GM19025 (cell line): ENCODE measurements around the gene MKNK2.
"Not testable (repeated sequence)": the region's sequence is repeated elsewhere in the genome, so short reads cannot be mapped to it uniquely, and the experiment has no call there.

Experiments
- ATAC-seq: cut with Tn5 transposase; IDR thresholded peaks from one replicate; pipeline ENCODE4 v1.9.1; 2021; ENCODE audit warnings: mild to moderate bottlenecking, low read depth, moderate library complexity; ENCODE audit not compliant: unreplicated experiment

The MKNK2 gene

GRCh38 chr19:2050991-2051772 lies at the start of gene MKNK2:
TSS of gene MKNK2 (minus strand) at chr19:2051244. CDS start at chr19:2050851, 393 bp downstream.
- ATAC-seq: peak; percentile 51

DNA sequence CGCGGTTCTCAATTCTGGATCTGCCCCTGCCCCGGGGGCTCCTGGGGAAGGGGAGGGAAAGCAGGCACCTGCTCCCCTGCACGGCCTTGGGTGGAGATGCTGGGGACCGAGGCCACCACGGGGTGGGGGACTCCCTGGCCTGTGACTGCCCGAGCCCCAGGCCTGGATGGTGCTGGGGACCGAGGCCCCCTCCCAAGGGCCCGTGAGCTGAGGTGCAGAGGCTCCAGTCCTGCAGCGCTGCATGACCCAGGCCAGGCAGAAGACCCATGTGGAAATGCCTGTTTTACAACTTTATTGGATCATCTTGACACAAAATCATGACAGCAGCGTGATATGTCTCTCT lies 49.6 kb upstream of the MKNK2 start:
- ATAC-seq: no peak

- no peak for ATAC-seq
Measured at GRCh38 chr19:2099937-2100718, 49.1 kb upstream of the MKNK2 start.

GRCh38 chr19:2099054-2099501 lies 48.0 kb upstream of the MKNK2 start:
- no peak for ATAC-seq

GRCh38 chr19:2097886-2098327 lies 46.9 kb upstream of the MKNK2 start:
- ATAC-seq: no peak

- no peak for ATAC-seq
Measured at GRCh38 chr19:2097203-2097885, 46.3 kb upstream of the MKNK2 start.

- ATAC-seq: peak; percentile 52
Measured at GRCh38 chr19:2096480-2097202, 45.6 kb upstream of the MKNK2 start, which contains the start of gene IZUMO4. TSS of gene IZUMO4 (plus strand) at chr19:2096915. CDS start at chr19:2096946, 31 bp downstream.

- ATAC-seq: peak; percentile 37
Measured at GRCh38 chr19:2096034-2096479, 45.0 kb upstream of the MKNK2 start, which contains the start of gene MOB3A. TSS of gene MOB3A (minus strand) at chr19:2096326. CDS start at chr19:2078560, 17,766 bp downstream.

DNA sequence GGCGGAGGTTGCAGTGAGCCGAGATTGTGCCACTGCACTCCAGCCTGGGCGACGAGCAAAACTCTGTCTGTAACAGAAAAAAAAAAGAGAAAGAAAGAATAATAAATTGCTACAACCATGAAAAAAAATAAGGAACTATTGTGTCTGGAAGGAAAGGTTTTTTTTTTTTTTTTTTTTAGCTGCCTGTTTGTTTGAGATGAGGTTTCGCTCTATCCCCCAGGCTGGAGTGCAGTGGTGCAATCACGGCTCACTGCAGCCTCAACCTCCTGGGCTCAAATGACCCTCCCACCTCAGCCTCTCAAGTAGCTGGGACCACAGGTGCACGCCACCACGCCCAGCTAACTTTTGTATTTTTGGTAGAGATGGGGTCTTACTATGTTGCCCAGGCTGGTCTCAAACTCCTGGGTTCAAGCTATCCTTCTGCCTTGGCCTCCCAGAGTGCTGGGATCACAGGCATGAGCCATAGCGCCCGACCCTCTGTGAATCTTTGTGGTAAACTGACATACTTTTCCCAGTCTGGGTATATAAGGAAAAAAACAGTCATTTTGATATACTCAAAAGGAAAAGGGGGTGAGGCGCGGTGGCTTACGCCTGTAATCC lies 41.0 kb upstream of the MKNK2 start:
- not testable (repeated sequence) for ATAC-seq

DNA sequence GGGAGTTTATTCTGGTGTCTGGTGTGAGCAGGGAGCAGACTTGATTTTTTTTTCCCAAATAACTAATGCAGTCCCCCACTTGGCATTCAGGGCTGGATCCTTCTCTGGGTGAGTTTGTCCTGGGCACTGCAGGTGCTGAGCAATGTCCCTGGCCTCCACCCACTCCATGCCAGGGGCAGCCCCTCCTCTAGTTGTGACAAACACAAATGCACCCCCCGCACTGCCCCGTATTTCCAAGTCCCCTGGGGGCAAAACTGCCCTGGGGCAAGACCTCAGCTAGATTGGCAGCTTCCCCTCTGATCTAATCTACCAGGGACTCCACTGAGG lies 38.6 kb upstream of the MKNK2 start:
- ATAC-seq: no peak

DNA sequence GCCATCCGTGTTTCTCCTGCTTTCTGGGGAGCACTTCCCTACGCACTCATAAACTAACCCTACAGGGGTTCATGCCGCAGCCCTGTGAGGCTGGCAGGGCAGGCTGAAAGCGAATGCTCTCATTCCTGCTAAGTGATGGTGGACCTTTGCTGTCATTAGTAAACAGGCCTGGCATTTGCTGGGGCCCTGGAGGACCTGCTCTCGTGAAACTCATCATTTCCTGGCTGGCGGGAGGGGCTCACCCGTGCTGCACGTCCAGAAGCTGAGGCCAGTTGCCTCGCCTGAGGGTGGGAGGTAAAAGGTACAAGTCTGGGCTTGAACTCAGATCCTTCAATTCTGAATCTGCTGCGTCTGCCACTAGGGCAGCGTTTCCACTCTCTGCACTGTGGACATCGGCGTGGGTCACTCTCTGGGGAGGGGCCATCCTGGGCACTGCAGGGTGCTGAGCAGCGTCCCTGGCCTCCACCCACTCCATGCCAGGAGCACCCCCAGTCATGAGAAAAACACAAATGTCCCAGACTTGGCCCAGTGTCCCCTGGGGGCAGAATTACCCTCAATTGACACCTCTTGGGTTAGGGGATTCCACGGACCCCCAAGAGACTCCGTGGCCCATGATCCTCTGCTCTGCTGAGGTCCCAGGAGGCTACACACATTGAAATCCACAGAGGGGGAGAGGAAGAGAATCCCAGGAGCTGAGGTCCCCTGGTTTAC lies 38.1 kb upstream of the MKNK2 start:
- ATAC-seq: no peak

GRCh38 chr19:2087621-2088100 lies 36.6 kb upstream of the MKNK2 start:
- no peak for ATAC-seq

DNA sequence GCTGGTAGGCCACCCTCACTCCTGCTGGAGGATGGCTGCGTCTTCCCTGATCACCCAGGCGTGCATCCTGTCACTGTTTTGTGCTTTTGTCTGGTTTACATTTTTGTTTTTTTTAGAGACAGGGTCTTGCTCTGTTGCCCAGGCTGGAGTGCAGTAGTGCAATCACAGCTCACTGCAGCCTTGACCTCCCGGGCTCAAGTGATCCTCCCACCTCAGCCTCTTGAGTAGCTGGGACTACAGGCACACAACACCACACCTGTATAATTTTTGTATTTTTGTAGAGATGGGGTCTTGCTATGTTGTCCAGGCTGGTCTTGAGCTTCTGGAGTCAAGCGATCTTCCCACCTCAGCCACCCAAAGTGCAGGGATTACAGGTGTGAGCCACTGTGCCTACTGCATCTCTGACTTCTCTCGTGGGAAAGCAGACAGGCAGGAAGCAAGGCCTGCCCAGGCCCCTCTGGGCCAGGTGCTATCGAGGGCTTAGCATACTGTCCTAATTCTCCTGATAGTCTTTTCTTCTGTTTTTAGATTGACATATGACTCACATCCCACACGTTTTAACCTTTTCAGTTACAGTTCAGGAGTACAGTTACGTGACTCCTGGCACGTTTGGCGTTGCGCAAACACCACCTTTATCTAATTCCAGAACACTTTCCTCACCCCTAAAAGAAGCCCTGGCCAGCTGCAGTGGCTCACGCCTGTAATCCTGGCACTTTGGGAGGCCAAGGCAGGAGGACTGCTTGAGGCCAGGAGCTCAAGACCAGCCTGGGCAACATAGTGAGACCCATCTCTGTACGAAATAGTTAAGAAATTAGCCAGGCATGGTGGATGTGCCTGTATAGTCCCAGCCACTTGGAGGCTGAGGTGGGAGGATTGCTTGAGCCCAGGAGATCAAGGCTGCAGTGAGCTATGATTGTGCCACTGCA lies 35.9 kb upstream of the MKNK2 start:
- not testable (repeated sequence) for ATAC-seq

GRCh38 chr19:2084993-2085720 lies 34.1 kb upstream of the MKNK2 start:
- ATAC-seq: no peak

DNA sequence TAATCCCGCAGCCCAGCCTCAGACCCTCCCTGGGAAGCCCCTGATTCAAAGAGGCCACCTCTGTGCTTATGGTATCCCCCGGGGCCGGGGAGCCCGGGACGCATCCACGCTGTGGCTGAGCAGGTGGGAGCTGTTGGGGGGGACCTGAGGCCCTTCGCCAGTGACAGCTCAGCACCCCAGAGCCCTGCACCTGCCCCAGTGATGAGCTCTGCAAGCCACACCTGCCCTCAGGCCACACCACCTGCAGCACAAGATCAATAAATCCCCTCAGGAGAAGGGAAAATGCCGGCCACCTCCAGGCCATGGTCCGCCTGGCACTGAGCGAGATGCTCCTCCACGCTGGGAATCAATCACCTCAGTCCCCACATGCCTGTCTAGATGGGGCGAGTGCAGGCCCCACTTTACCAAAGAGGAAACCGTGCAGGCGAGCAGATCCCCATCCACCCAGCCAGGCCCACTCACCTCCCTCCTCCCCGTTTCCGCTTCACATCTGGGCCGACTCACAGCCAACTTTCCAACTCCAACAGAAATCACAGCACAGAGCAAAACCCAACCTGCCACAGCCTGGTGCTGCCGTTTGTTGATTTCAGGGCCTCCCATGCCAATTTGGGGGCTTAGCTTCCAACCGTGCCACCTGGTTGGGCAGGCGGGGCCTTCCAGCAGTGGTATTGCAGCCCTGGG lies 32.3 kb upstream of the MKNK2 start:
- no peak for ATAC-seq

DNA sequence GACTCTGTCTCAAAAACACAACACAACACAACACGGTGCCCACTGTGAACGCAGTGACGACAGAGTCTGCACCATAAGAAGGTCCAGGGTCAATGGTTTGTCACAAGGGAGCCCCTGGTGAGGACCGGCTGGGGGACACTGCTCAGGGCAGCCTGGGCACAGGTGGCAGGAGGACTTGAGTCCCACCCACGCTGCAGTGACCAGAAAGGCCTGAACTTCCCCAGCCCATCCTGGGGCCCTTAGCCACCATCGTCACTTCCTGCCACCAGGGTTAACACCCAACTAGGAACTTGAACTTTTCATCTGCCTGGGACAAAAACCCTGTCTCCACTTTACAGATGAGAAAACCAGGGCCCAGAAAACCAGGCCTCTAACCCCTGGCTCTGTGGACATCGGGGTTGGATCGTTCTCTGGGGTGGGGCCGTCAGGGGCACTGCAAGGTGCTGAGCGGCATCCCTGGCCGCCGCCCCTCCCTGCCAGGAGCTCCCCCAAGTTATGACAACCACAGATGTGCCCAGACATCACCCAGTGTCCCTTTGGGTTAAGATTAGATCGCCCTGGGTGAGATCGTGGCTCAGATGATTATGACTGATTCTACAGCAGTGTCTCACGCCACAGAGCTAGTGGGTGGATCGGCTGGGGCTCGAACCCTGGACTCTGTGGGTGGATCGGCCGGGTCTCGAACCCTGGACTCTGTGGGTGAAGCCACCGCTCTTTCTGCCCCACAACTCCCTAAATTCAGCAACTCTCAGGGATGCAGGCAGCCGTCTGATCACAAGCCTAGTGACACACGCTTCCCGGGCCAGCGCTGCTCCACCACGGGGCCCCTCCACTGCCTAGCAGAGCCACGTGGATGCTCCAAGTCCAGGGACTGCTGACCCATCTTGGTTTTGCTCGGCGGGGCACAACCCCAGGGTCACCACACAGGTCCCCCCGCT lies 31.1 kb upstream of the MKNK2 start:
- no peak for ATAC-seq
